Liver (tissue), 9 donors: ENCODE results near the gene NUP155. TPM values are rescaled to one million over a fixed set of nuclear protein-coding genes. Genes with fewer than 3 reads are reported as not detected.

ENCODE experiments used
- DNase-seq: peaks from one replicate; pipeline ENCODE4 v3.0.0-alpha.2; 2017; ENCODE audit warnings: low spot score
- H3K27ac ChIP-seq, 2 donors: one replicate each; pipeline ENCODE4 v1.7.0; 2013; ENCODE audit warnings: inconsistent platforms in 2 of 2, low read length in 2 of 2, control low read depth in 1 of 2, low read depth in 1 of 2, mild to moderate bottlenecking in 1 of 2
- H3K27me3 ChIP-seq, 4 donors: one replicate each; pipeline versions ENCODE4 v1.6.1 to v1.7.0; 2013; ENCODE audit warnings: low read length in 3 of 4, inconsistent platforms in 1 of 4, mild to moderate bottlenecking in 1 of 4, moderate library complexity in 1 of 4; ENCODE audit not compliant: control insufficient read depth in 4 of 4, insufficient read depth in 4 of 4
- H3K36me3 ChIP-seq, 4 donors: one replicate each; pipeline versions ENCODE4 v1.6.1 to v1.7.0; 2013; ENCODE audit warnings: low read length in 3 of 4, mild to moderate bottlenecking in 3 of 4, low read depth in 1 of 4, moderate library complexity in 1 of 4; ENCODE audit not compliant: control insufficient read depth in 4 of 4, insufficient read depth in 3 of 4
- H3K4me1 ChIP-seq, 4 donors: one replicate each; pipeline versions ENCODE4 v1.6.1 to v1.7.0; 2013; ENCODE audit warnings: low read length in 3 of 4, mild to moderate bottlenecking in 3 of 4, moderate library complexity in 1 of 4; ENCODE audit not compliant: control insufficient read depth in 4 of 4, insufficient read depth in 4 of 4
- H3K4me3 ChIP-seq, 3 donors: one replicate each; pipeline versions ENCODE4 v1.6.1 to v1.7.0; 2013; ENCODE audit warnings: low read length in 3 of 3, control low read depth in 1 of 3, low read depth in 1 of 3, mild to moderate bottlenecking in 1 of 3
- H3K9ac ChIP-seq, 2 donors: one replicate each; pipeline ENCODE4 v1.7.0; 2013; ENCODE audit warnings: low read length in 2 of 2, mild to moderate bottlenecking in 2 of 2, moderate library complexity in 2 of 2, control low read depth in 1 of 2, low read depth in 1 of 2
- H3K9me3 ChIP-seq, 4 donors: one replicate each; pipeline versions ENCODE4 v1.6.1 to v1.7.0; 2013; ENCODE audit warnings: low read length in 3 of 4; ENCODE audit not compliant: control insufficient read depth in 4 of 4
- EGR1 ChIP-seq, 2 donors: IDR thresholded peaks; 2 replicates each; pipeline ENCODE4 v1.6.1; 2016 to 2018; ENCODE audit warnings: antibody characterized with exemption in 2 of 2, low read depth in 2 of 2
- FOXA1 ChIP-seq: IDR thresholded peaks from 2 replicates; pipeline ENCODE4 v1.6.1; 2016; ENCODE audit warnings: antibody characterized with exemption
- FOXA2 ChIP-seq: IDR thresholded peaks from 2 replicates; pipeline ENCODE4 v1.6.1; 2016; ENCODE audit warnings: antibody characterized with exemption
- GABPA ChIP-seq, 2 donors: IDR thresholded peaks in 1 of 2; conservative IDR thresholded peaks in 1 of 2; 2 replicates each; pipeline ENCODE4 v1.6.1; 2016; ENCODE audit warnings: antibody characterized with exemption in 2 of 2, mild to moderate bottlenecking in 1 of 2, moderate library complexity in 1 of 2
- HNF4A ChIP-seq, 2 donors: conservative IDR thresholded peaks; 2 replicates each; pipeline ENCODE4 v1.6.1; 2016; ENCODE audit warnings: antibody characterized with exemption in 2 of 2, mild to moderate bottlenecking in 2 of 2
- HNF4G ChIP-seq: IDR thresholded peaks from 2 replicates; pipeline ENCODE4 v1.6.1; 2016; ENCODE audit warnings: antibody characterized with exemption
- NR2F2 ChIP-seq: IDR thresholded peaks from 2 replicates; pipeline ENCODE4 v1.6.1; 2016; ENCODE audit warnings: antibody characterized with exemption
- RAD21 ChIP-seq, 2 donors: IDR thresholded peaks; 2 replicates each; pipeline ENCODE4 v1.6.1; 2016; ENCODE audit warnings: antibody characterized with exemption in 2 of 2, mild to moderate bottlenecking in 2 of 2
- RXRA ChIP-seq, 2 donors: IDR thresholded peaks; 2 replicates each; pipeline ENCODE4 v1.6.1; 2017 to 2018; ENCODE audit warnings: antibody characterized with exemption in 2 of 2, mild to moderate bottlenecking in 1 of 2
- SP1 ChIP-seq: IDR thresholded peaks from 2 replicates; pipeline ENCODE4 v1.6.1; 2018; ENCODE audit warnings: antibody characterized with exemption, mild to moderate bottlenecking
- TAF1 ChIP-seq: conservative IDR thresholded peaks from 2 replicates; pipeline ENCODE4 v1.6.1; 2016; ENCODE audit warnings: antibody characterized with exemption, mild to moderate bottlenecking
- YY1 ChIP-seq: IDR thresholded peaks from 2 replicates; pipeline ENCODE4 v1.6.1; 2016; ENCODE audit warnings: antibody characterized with exemption, mild to moderate bottlenecking
- WGBS: extraction: QIAGEN DNeasy Blood & Tissue Kit; methylation state at CpG from one replicate; pipeline ENCODE4 v1.1.7; 2013; 5-methylcytosine and 5-hydroxymethylcytosine counted together
- polyA plus RNA-seq, 2 donors: library from polyadenylated mRNA; stranded (reverse) in 1 of 2; unstranded in 1 of 2; fragments of 200-250 nt in 1 of 2; fragments of >200 nt in 1 of 2; fragmentation: Nextera tagmentation in 1 of 2; extraction: Ambion mirVana in 1 of 2; gene quantifications; one replicate each; pipeline versions ENCODE4 v1.2.1 to v1.2.3, GENCODE V29; 2013 to 2015
- total RNA-seq, 2 donors: library from RNA; depleted of rRNA; stranded (reverse); fragments of >200 nt; gene quantifications; one replicate each; pipeline ENCODE4 v1.2.3, GENCODE V29; 2014
- TF ChIP-seq, protein P1 (sequence below): IDR thresholded peaks from 2 replicates; pipeline ENCODE4 v1.6.1; 2016; ENCODE audit warnings: antibody characterized with exemption, mild to moderate bottlenecking
- TF ChIP-seq, protein P2 (sequence below): IDR thresholded peaks from 2 replicates; pipeline ENCODE4 v1.6.1; 2016; ENCODE audit warnings: antibody characterized with exemption
- TF ChIP-seq, protein P3 (sequence below): IDR thresholded peaks from 2 replicates; pipeline ENCODE4 v1.6.1; 2016; ENCODE audit warnings: antibody characterized with exemption
- TF ChIP-seq, protein P4 (sequence below): fragments of 150-350 bp; IDR thresholded peaks from 2 replicates; pipeline ENCODE4 v1.5.1; 2017; ENCODE audit warnings: improper control_type of control experiment, low read depth, low read length; ENCODE audit not compliant: missing input control
- donor health status: healthy.
- donor health status: healthy.
- donor health status: healthy.
- donor health status: healthy.
- donor health status: healthy.

NUP155 gene
- total and polyA plus RNA-seq, 4 donors = 2.9 to 29.6 (median 8.1) TPM

DNA sequence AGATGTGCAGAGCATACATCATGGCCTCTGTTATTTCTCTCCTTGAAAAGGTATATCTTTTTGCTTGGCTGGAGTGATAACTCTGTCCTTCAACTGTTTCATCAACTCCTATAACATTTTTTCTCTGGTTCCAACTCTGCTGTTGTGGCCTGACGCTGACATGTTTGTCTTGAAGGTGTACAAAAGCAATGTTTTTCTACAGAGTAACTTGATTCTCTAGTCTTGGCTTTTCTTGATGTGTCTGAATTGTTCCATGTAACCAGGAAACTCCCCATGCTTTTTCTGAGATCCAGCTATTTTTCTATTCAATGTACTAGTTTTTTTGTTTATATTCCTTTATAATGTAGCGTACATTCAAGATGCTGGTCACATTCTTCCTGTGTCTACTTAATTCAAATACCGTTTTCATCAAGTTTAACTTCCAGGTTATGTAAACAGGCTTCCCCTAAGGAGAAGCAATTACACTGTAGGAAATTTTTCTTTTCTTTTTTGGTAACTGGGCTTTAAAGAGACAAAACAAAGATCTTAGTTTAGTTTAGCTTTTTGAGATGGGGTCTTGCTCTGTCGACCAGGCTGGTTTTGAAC, 115.0 kb downstream of the NUP155 start:
- Histone ChIP-seq H3K4me3 (no peak overlapping the region), H3K27me3 (no peaks in the 10 kb centered on the region), H3K9ac (no peak overlapping the region), H3K27ac (no peak overlapping the region), H3K4me1 (no peaks in the 10 kb centered on the region), H3K9me3 (no peaks in the 10 kb centered on the region), H3K36me3 (no peaks in the 10 kb centered on the region)
- TF ChIP-seq FOXA2 = no peak
- no peak for TF ChIP-seq RXRA (IDR thresholded peaks at IDR 0.05)
- TF ChIP-seq HNF4A (conservative IDR thresholded peaks at IDR 0.05) = no peak
- TF ChIP-seq TAF1 = no peak
- no peak for TF ChIP-seq FOXA1
- TF ChIP-seq NR2F2 = no peak
- TF ChIP-seq GABPA (IDR thresholded peaks at IDR 0.05 in 1 of 2, conservative IDR thresholded peaks at IDR 0.05 in 1 of 2) = no peak
- TF ChIP-seq, protein P1, sequence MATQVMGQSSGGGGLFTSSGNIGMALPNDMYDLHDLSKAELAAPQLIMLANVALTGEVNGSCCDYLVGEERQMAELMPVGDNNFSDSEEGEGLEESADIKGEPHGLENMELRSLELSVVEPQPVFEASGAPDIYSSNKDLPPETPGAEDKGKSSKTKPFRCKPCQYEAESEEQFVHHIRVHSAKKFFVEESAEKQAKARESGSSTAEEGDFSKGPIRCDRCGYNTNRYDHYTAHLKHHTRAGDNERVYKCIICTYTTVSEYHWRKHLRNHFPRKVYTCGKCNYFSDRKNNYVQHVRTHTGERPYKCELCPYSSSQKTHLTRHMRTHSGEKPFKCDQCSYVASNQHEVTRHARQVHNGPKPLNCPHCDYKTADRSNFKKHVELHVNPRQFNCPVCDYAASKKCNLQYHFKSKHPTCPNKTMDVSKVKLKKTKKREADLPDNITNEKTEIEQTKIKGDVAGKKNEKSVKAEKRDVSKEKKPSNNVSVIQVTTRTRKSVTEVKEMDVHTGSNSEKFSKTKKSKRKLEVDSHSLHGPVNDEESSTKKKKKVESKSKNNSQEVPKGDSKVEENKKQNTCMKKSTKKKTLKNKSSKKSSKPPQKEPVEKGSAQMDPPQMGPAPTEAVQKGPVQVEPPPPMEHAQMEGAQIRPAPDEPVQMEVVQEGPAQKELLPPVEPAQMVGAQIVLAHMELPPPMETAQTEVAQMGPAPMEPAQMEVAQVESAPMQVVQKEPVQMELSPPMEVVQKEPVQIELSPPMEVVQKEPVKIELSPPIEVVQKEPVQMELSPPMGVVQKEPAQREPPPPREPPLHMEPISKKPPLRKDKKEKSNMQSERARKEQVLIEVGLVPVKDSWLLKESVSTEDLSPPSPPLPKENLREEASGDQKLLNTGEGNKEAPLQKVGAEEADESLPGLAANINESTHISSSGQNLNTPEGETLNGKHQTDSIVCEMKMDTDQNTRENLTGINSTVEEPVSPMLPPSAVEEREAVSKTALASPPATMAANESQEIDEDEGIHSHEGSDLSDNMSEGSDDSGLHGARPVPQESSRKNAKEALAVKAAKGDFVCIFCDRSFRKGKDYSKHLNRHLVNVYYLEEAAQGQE = no peak
- TF ChIP-seq, protein P2, sequence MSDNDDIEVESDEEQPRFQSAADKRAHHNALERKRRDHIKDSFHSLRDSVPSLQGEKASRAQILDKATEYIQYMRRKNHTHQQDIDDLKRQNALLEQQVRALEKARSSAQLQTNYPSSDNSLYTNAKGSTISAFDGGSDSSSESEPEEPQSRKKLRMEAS = no peak
- TF ChIP-seq, protein P3, sequence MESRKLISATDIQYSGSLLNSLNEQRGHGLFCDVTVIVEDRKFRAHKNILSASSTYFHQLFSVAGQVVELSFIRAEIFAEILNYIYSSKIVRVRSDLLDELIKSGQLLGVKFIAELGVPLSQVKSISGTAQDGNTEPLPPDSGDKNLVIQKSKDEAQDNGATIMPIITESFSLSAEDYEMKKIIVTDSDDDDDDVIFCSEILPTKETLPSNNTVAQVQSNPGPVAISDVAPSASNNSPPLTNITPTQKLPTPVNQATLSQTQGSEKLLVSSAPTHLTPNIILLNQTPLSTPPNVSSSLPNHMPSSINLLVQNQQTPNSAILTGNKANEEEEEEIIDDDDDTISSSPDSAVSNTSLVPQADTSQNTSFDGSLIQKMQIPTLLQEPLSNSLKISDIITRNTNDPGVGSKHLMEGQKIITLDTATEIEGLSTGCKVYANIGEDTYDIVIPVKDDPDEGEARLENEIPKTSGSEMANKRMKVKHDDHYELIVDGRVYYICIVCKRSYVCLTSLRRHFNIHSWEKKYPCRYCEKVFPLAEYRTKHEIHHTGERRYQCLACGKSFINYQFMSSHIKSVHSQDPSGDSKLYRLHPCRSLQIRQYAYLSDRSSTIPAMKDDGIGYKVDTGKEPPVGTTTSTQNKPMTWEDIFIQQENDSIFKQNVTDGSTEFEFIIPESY = no peak
- no peak for TF ChIP-seq RAD21 (IDR thresholded peaks at IDR 0.05)
- TF ChIP-seq SP1 = no peak
- TF ChIP-seq YY1 = no peak
- no peak for TF ChIP-seq EGR1 (IDR thresholded peaks at IDR 0.05; ENCODE audit: low read depth in 2 of 2)
- TF ChIP-seq, protein P4, sequence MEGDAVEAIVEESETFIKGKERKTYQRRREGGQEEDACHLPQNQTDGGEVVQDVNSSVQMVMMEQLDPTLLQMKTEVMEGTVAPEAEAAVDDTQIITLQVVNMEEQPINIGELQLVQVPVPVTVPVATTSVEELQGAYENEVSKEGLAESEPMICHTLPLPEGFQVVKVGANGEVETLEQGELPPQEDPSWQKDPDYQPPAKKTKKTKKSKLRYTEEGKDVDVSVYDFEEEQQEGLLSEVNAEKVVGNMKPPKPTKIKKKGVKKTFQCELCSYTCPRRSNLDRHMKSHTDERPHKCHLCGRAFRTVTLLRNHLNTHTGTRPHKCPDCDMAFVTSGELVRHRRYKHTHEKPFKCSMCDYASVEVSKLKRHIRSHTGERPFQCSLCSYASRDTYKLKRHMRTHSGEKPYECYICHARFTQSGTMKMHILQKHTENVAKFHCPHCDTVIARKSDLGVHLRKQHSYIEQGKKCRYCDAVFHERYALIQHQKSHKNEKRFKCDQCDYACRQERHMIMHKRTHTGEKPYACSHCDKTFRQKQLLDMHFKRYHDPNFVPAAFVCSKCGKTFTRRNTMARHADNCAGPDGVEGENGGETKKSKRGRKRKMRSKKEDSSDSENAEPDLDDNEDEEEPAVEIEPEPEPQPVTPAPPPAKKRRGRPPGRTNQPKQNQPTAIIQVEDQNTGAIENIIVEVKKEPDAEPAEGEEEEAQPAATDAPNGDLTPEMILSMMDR = no peak
- TF ChIP-seq HNF4G = no peak
- DNase-seq = no peak
- WGBS = 96% methylated on average over 4 of the region's 4 CpGs

DNA sequence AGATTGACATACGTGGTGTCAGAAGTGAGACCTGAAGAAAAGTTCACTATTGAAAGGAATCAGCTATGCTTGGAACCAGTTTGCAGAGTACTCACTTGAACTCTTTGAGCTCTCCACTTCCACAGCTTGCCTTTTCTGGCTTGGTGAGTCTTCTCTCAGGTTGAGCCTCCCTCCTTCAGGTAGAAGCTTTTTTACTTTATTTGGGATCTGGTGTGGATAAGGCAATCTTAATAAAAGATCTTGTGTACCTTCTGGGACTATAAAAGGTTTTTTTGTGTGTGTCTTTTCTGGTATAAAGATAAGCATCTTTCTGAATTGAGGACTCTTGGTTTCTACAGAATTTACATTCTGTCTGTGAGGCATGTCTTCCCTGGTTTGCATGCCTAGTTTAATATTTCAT, 116.3 kb downstream of the NUP155 start:
- 97% methylated on average over 1 of the region's 1 CpG for WGBS
- no peak for DNase-seq
- TF ChIP-seq, protein P4 = no peak
- TF ChIP-seq RAD21 (IDR thresholded peaks at IDR 0.05) = no peak

More for the DNA sequence above, 116.3 kb downstream of the NUP155 start:
- no peaks in the 10 kb centered on the region for H3K27me3 ChIP-seq
- no peak overlapping the region for H3K27ac ChIP-seq
- no peaks in the 10 kb centered on the region for H3K36me3 ChIP-seq
- peaks cover 0 to 2% (median 0%) of the 10 kb centered on the region in 4 donors for H3K4me1 ChIP-seq
- H3K9me3 ChIP-seq = no peaks in the 10 kb centered on the region
- H3K4me3 ChIP-seq = no peak overlapping the region
- H3K9ac ChIP-seq = no peak overlapping the region
